ENCODE data around the gene SGPL1. TPM values are rescaled to one million over a fixed set of nuclear protein-coding genes. Genes with fewer than 3 reads are reported as not detected.

The SGPL1 gene
- total RNA-seq, 1 experiment from 2014 or later = 127 TPM

DNA sequence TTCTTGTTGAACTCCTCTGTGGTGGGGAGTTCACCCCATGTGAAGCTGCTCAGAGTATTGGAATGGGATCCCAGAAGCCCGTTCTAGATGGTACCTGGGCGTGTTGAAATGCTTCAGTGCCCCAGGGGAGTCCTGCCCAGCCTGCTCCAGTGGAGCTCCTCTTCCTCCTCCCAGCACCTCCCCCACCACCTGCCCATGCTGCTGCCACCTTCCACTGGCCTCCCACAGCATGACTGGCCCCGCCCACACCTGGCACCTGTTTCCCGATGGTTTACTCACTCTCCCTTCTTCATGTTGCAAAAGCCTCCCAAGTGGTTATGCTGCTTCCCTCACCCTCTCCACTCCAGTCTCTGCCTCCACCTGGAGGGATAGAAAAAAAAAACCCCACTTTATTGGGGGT, 104.8 kb downstream of the SGPL1 start:
- no peak overlapping the region for H3K27ac Mint-ChIP-seq (ENCODE audit: unreplicated experiment)
- peaks cover 21% of the 10 kb centered on the region for H3K27me3 Mint-ChIP-seq (ENCODE audit: insufficient read depth, unreplicated experiment)
- DNase-seq = no peak
- H3K4me3 ChIP-seq (ENCODE audit: low read depth, low read length) = no peak overlapping the region
- no peaks in the 10 kb centered on the region for H3K4me1 ChIP-seq
- BruUV-seq (replicated peaks) = no TSS peak
- no peaks in the 10 kb centered on the region for H3K36me3 ChIP-seq (ENCODE audit: control insufficient read depth, insufficient read depth, low read length)
- H3K4me3 Mint-ChIP-seq (ENCODE audit: unreplicated experiment) = no peak overlapping the region
- H3K36me3 Mint-ChIP-seq (ENCODE audit: insufficient read depth, unreplicated experiment) = no peaks in the 10 kb centered on the region
- peaks cover 4% of the 10 kb centered on the region; the same call in 1 of the 2 replicates for H3K27me3 ChIP-seq (replicated peaks; ENCODE audit: control insufficient read depth, insufficient read depth, low read length)
- no peaks in the 10 kb centered on the region for H3K9me3 Mint-ChIP-seq (ENCODE audit: unreplicated experiment)
- TF ChIP-seq, protein P1, sequence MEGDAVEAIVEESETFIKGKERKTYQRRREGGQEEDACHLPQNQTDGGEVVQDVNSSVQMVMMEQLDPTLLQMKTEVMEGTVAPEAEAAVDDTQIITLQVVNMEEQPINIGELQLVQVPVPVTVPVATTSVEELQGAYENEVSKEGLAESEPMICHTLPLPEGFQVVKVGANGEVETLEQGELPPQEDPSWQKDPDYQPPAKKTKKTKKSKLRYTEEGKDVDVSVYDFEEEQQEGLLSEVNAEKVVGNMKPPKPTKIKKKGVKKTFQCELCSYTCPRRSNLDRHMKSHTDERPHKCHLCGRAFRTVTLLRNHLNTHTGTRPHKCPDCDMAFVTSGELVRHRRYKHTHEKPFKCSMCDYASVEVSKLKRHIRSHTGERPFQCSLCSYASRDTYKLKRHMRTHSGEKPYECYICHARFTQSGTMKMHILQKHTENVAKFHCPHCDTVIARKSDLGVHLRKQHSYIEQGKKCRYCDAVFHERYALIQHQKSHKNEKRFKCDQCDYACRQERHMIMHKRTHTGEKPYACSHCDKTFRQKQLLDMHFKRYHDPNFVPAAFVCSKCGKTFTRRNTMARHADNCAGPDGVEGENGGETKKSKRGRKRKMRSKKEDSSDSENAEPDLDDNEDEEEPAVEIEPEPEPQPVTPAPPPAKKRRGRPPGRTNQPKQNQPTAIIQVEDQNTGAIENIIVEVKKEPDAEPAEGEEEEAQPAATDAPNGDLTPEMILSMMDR (IDR thresholded peaks at IDR 0.05; ENCODE audit: insufficient read depth in 1 of 2, low read depth in 1 of 2, low read length in 1 of 2, severe bottlenecking in 1 of 2, unreplicated experiment in 1 of 2) = no peak
- POLR2A ChIA-PET = no interaction called here
- CTCF ChIA-PET = no interaction called here
- no peaks in the 10 kb centered on the region for H3K9me3 ChIP-seq
- intact Hi-C loops (cut with micrococcal nuclease; ENCODE audit: unreplicated experiment) = no loop called here
- H3K4me1 Mint-ChIP-seq (ENCODE audit: low read depth, unreplicated experiment) = no peaks in the 10 kb centered on the region

DNA sequence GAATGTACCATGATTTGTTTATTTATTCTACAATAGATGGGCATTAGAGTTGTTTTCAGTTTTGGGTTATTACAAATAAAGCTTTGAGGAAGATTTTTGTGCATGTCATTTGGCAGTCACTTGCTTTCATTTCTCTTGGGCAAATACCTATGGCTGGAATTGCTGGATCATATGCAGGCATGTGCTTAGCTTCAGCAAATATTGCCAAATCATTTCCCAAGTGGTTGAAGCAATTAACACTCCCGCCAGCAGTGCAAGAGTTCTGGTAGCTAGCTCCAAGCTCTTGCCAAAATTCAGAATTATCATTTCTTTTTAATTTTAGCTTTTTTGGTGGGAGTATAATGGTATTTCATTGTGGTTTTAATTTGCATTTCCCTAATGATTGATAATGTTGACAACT, 105.5 kb downstream of the SGPL1 start:
- intact Hi-C loops (cut with micrococcal nuclease; ENCODE audit: unreplicated experiment) = no loop called here
- POLR2A ChIA-PET = interaction anchor here (0.7 kb wide), 1 partner anchor 309 kb away, joined by 11 read pairs; no protein-coding TSS in a partner anchor
- Mint-ChIP-seq H3K27ac (ENCODE audit: unreplicated experiment) (no peak overlapping the region), H3K36me3 (ENCODE audit: insufficient read depth, unreplicated experiment) (no peaks in the 10 kb centered on the region), H3K4me3 (ENCODE audit: unreplicated experiment) (no peak overlapping the region), H3K27me3 (ENCODE audit: insufficient read depth, unreplicated experiment) (peaks cover 18% of the 10 kb centered on the region), H3K9me3 (ENCODE audit: unreplicated experiment) (no peaks in the 10 kb centered on the region), H3K4me1 (ENCODE audit: low read depth, unreplicated experiment) (no peaks in the 10 kb centered on the region)
- H3K36me3 ChIP-seq (ENCODE audit: control insufficient read depth, insufficient read depth, low read length) = no peaks in the 10 kb centered on the region
- TF ChIP-seq, protein P1 (IDR thresholded peaks at IDR 0.05; ENCODE audit: insufficient read depth in 1 of 2, low read depth in 1 of 2, low read length in 1 of 2, severe bottlenecking in 1 of 2, unreplicated experiment in 1 of 2) = no peak
- BruUV-seq (replicated peaks) = no TSS peak
- H3K9me3 ChIP-seq = no peaks in the 10 kb centered on the region
- CTCF ChIA-PET = interaction anchor here (0.6 to 0.8 kb wide), 3 partner anchors 18 to 63 kb away, joined by 4 to 6 read pairs (median 5); no protein-coding TSS in a partner anchor
- no peak for DNase-seq
- H3K4me1 ChIP-seq = no peaks in the 10 kb centered on the region
- H3K27me3 ChIP-seq (replicated peaks; ENCODE audit: control insufficient read depth, insufficient read depth, low read length) = peaks cover 4% of the 10 kb centered on the region; the same call in 1 of the 2 replicates
- H3K4me3 ChIP-seq (ENCODE audit: low read depth, low read length) = no peak overlapping the region

DNA sequence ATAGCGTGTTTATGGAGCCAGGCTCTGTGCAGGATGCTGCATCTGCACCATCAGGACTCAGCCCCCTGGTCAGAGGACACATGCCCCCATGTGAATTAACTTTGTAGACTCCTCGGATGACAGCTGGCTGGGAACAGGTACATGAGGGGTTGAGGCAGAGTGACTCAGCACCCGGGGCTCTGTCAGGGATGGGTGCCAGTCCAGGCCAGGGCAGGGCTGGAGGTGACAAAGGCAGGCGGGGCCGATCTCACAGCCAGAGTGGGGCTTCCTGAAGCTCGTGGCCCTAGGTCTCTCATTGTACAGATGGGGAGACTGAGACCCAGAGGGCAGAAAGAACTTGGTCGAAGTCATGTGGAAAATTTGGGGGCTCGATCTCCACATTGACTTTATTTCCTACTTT, 107.9 kb downstream of the SGPL1 start:
- H3K4me1 Mint-ChIP-seq (ENCODE audit: low read depth, unreplicated experiment) = peaks cover 8% of the 10 kb centered on the region
- peaks cover 4% of the 10 kb centered on the region; the same call in 1 of the 2 replicates for H3K27me3 ChIP-seq (replicated peaks; ENCODE audit: control insufficient read depth, insufficient read depth, low read length)
- H3K36me3 Mint-ChIP-seq (ENCODE audit: insufficient read depth, unreplicated experiment) = no peaks in the 10 kb centered on the region
- intact Hi-C loops (cut with micrococcal nuclease; ENCODE audit: unreplicated experiment) = no loop called here
- TF ChIP-seq, protein P1 (IDR thresholded peaks at IDR 0.05; ENCODE audit: insufficient read depth in 1 of 2, low read depth in 1 of 2, low read length in 1 of 2, severe bottlenecking in 1 of 2, unreplicated experiment in 1 of 2) = no peak
- no peaks in the 10 kb centered on the region for H3K4me1 ChIP-seq
- no peak for DNase-seq
- peaks cover 9% of the 10 kb centered on the region for H3K27me3 Mint-ChIP-seq (ENCODE audit: insufficient read depth, unreplicated experiment)
- H3K4me3 ChIP-seq (ENCODE audit: low read depth, low read length) = no peak overlapping the region
- H3K27ac Mint-ChIP-seq (ENCODE audit: unreplicated experiment) = no peak overlapping the region
- no peaks in the 10 kb centered on the region for H3K36me3 ChIP-seq (ENCODE audit: control insufficient read depth, insufficient read depth, low read length)
- no peaks in the 10 kb centered on the region for H3K9me3 ChIP-seq
- no peak overlapping the region for H3K4me3 Mint-ChIP-seq (ENCODE audit: unreplicated experiment)
- ChIA-PET POLR2A (no interaction called here), CTCF (interaction anchor here (0.6 to 1.3 kb wide), 3 partner anchors 13 to 336 kb away, joined by 3 to 5 read pairs (median 3); no protein-coding TSS in a partner anchor)
- no peaks in the 10 kb centered on the region for H3K9me3 Mint-ChIP-seq (ENCODE audit: unreplicated experiment)
- no TSS peak for BruUV-seq (replicated peaks)

Measured in Caco-2 (cell line).